ENCODE measurements around the gene ACY1.

GRCh38 chr3:52024765-52025452 is 41.6 kb downstream of the ACY1 start:
- TF ChIP-seq CTCF (IDR thresholded peaks at IDR 0.05) (no peak), POLR2A (IDR thresholded peaks at IDR 0.05) (no peak)

Measured in breast epithelium (tissue), 3 donors.